Neural cell (in vitro differentiated cells): ENCODE measurements around the gene TMEM184C. TPM values are rescaled to one million over a fixed set of nuclear protein-coding genes. Genes with fewer than 3 reads are reported as not detected.

Source experiments
- H2AFZ ChIP-seq: fragments of 200-600, 300-800 bp; sonication (generic), shearing (Covaris generic); 2 replicates; pipeline ENCODE4 v1.6.0; 2014; ENCODE audit warnings: low read depth, mild to moderate bottlenecking, antibody characterized with exemption, low read length, moderate library complexity
- H3F3A ChIP-seq: fragments of 200-600 bp; shearing (Covaris generic); 2 replicates; pipeline ENCODE4 v1.6.1; 2016; ENCODE audit warnings: mild to moderate bottlenecking, moderate library complexity, mixed read lengths, antibody characterized with exemption, low read length; ENCODE audit not compliant: insufficient read depth, poor library complexity, severe bottlenecking
- H3K27ac ChIP-seq: fragments of 200-600, 300-800 bp; sonication (generic), shearing (Covaris generic); 2 replicates; pipeline ENCODE4 v1.5.1; 2014; ENCODE audit warnings: mild to moderate bottlenecking, low read length, moderate library complexity
- H3K27me3 ChIP-seq: fragments of 300-800, 200-600 bp; sonication (generic), shearing (Covaris generic); 2 replicates; pipeline ENCODE4 v1.6.0; 2014; ENCODE audit warnings: mild to moderate bottlenecking, low read depth, low read length, moderate library complexity; ENCODE audit not compliant: insufficient read depth
- H3K36me3 ChIP-seq: fragments of 300-800, 200-600 bp; sonication (generic), shearing (Covaris generic); 2 replicates; pipeline ENCODE4 v1.5.1; 2014; ENCODE audit warnings: mild to moderate bottlenecking, antibody characterized with exemption, low read length, moderate library complexity; ENCODE audit not compliant: insufficient read depth
- H3K4me2 ChIP-seq: fragments of 300-800, 200-600 bp; sonication (generic), shearing (Covaris generic); 2 replicates; pipeline ENCODE4 v1.6.0; 2014; ENCODE audit warnings: mild to moderate bottlenecking, low read length
- H3K4me3 ChIP-seq: fragments of 300-800, 200-600 bp; sonication (generic), shearing (Covaris generic); 2 replicates; pipeline ENCODE4 v1.5.1; 2014; ENCODE audit warnings: mild to moderate bottlenecking, low read length, moderate library complexity
- H3K79me2 ChIP-seq: fragments of 200-600 bp; shearing (Covaris generic); replicated peaks from 2 replicates; pipeline ENCODE4 v1.6.0; 2014; ENCODE audit warnings: mild to moderate bottlenecking, low read length, moderate library complexity; ENCODE audit not compliant: insufficient read depth
- H3K9ac ChIP-seq: fragments of 300-800, 200-600 bp; sonication (generic), shearing (Covaris generic); 2 replicates; pipeline ENCODE4 v1.6.1; 2016; ENCODE audit warnings: mild to moderate bottlenecking, low read length, mixed read lengths
- H3K9me2 ChIP-seq: fragments of 200-600 bp; shearing (Covaris generic); 2 replicates; pipeline ENCODE4 v1.6.1; 2016; ENCODE audit warnings: mild to moderate bottlenecking, low read length, mixed read lengths; ENCODE audit not compliant: insufficient read depth
- H3K9me3 ChIP-seq: fragments of 200-600, 300-800 bp; sonication (generic), shearing (Covaris generic); 2 replicates; pipeline ENCODE4 v1.6.1; 2016; ENCODE audit warnings: mild to moderate bottlenecking, mixed run types, low read length, moderate library complexity, mixed read lengths
- H4K20me1 ChIP-seq: fragments of 200-600 bp; shearing (Covaris generic); 2 replicates; pipeline ENCODE4 v1.6.1; 2016; ENCODE audit warnings: mild to moderate bottlenecking, mixed run types; ENCODE audit not compliant: insufficient read depth
- EP300 ChIP-seq: fragments of 450-650 bp; conservative IDR thresholded peaks from 2 replicates; pipeline ENCODE4 v1.6.1; 2014; ENCODE audit warnings: antibody characterized with exemption, mild to moderate bottlenecking, moderate library complexity; ENCODE audit not compliant: poor library complexity, severe bottlenecking
- EZH2 ChIP-seq: fragments of 200-600, 300-800 bp; shearing (Covaris generic), sonication (generic); IDR thresholded peaks from 2 replicates; pipeline ENCODE4 v1.6.1; 2014; ENCODE audit warnings: antibody characterized with exemption, low read length, borderline replicate concordance, mild to moderate bottlenecking; ENCODE audit not compliant: insufficient read depth, poor library complexity, severe bottlenecking
- MXI1 ChIP-seq: fragments of 450-650 bp; conservative IDR thresholded peaks from 2 replicates; pipeline ENCODE4 v1.6.1; 2014; ENCODE audit warnings: antibody characterized with exemption, mild to moderate bottlenecking; ENCODE audit not compliant: poor library complexity, severe bottlenecking
- POLR2AphosphoS5 ChIP-seq: IDR thresholded peaks from 2 replicates; pipeline ENCODE4 v1.6.1; 2012
- RAD21 ChIP-seq: fragments of 450-650 bp; conservative IDR thresholded peaks from 2 replicates; pipeline ENCODE4 v1.6.1; 2014; ENCODE audit warnings: antibody characterized with exemption, mild to moderate bottlenecking, moderate library complexity
- SMC3 ChIP-seq: fragments of 450-650 bp; conservative IDR thresholded peaks from 2 replicates; pipeline ENCODE4 v1.6.1; 2014; ENCODE audit warnings: antibody characterized with exemption, mild to moderate bottlenecking, moderate library complexity; ENCODE audit not compliant: poor library complexity
- TAF1 ChIP-seq: IDR thresholded peaks from 2 replicates; pipeline ENCODE4 v1.6.1; 2012; ENCODE audit warnings: low read depth
- polyA plus RNA-seq: library from polyadenylated mRNA; depleted of rRNA; stranded (reverse); fragments of >200 nt; gene quantifications from 2 replicates; pipeline ENCODE4 v1.2.3, GENCODE V29; 2014
- TF ChIP-seq, protein P1 (sequence below): IDR thresholded peaks from 2 replicates; pipeline ENCODE4 v1.6.1; 2012; ENCODE audit warnings: borderline replicate concordance
- TF ChIP-seq, protein P2 (sequence below): fragments of 450-650 bp; IDR thresholded peaks from 2 replicates; pipeline ENCODE4 v1.5.1; 2014; ENCODE audit warnings: antibody characterized with exemption, mild to moderate bottlenecking, moderate library complexity; ENCODE audit not compliant: poor library complexity, severe bottlenecking

The TMEM184C gene
- polyA plus RNA-seq, 1 donor from 2014 or later, result 48.8 TPM

DNA sequence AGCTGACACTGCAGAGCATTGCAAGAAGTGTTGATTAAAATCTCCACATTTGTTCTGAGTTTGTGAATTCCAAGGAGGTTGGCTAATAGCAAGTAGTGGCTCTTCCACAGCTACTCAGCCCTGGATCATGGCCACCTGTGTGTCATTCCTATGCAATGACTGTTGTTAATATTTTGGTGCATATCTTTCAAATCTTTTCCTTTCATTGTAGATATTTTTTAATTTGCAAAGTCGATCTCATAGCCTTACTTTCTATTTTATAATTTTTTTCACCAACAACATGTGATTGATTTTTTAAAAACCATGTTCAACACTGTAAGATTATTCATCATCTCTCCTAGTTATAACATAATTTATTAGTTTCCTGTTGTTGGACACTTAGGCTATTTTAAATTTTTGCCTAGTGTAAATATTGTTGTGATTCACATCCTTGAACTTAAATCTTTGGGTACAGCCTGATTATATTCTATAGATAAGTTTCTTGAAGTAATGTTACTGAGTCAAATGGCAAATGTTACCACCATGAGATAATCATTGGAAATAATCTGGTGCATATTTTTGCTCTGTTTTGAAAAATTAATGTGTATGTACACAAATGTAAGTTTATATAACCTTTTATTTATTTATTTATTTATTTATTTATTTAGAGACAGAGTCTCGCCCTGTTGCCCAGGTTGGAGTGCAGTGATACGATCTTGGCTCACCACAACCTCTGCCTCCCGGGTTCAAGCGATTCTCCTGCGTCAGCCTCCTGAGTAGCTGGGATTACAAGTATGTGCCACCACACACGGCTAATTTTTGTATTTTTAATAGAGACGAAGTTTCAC lies 97.6 kb downstream of the TMEM184C start:
- H3K9me2 ChIP-seq, result no peaks in the 10 kb centered on the region
- H3K27ac ChIP-seq, result no peak overlapping the region
- H3K9me3 ChIP-seq, result no peaks in the 10 kb centered on the region
- no peak overlapping the region for H3K9ac ChIP-seq
- TF ChIP-seq SMC3 (no peak), TAF1 (no peak), EP300 (no peak), MXI1 (no peak), RAD21 (no peak), EZH2 (no peak), POLR2AphosphoS5 (no peak)
- TF ChIP-seq, protein P1, sequence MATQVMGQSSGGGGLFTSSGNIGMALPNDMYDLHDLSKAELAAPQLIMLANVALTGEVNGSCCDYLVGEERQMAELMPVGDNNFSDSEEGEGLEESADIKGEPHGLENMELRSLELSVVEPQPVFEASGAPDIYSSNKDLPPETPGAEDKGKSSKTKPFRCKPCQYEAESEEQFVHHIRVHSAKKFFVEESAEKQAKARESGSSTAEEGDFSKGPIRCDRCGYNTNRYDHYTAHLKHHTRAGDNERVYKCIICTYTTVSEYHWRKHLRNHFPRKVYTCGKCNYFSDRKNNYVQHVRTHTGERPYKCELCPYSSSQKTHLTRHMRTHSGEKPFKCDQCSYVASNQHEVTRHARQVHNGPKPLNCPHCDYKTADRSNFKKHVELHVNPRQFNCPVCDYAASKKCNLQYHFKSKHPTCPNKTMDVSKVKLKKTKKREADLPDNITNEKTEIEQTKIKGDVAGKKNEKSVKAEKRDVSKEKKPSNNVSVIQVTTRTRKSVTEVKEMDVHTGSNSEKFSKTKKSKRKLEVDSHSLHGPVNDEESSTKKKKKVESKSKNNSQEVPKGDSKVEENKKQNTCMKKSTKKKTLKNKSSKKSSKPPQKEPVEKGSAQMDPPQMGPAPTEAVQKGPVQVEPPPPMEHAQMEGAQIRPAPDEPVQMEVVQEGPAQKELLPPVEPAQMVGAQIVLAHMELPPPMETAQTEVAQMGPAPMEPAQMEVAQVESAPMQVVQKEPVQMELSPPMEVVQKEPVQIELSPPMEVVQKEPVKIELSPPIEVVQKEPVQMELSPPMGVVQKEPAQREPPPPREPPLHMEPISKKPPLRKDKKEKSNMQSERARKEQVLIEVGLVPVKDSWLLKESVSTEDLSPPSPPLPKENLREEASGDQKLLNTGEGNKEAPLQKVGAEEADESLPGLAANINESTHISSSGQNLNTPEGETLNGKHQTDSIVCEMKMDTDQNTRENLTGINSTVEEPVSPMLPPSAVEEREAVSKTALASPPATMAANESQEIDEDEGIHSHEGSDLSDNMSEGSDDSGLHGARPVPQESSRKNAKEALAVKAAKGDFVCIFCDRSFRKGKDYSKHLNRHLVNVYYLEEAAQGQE, result no peak
- TF ChIP-seq, protein P2, sequence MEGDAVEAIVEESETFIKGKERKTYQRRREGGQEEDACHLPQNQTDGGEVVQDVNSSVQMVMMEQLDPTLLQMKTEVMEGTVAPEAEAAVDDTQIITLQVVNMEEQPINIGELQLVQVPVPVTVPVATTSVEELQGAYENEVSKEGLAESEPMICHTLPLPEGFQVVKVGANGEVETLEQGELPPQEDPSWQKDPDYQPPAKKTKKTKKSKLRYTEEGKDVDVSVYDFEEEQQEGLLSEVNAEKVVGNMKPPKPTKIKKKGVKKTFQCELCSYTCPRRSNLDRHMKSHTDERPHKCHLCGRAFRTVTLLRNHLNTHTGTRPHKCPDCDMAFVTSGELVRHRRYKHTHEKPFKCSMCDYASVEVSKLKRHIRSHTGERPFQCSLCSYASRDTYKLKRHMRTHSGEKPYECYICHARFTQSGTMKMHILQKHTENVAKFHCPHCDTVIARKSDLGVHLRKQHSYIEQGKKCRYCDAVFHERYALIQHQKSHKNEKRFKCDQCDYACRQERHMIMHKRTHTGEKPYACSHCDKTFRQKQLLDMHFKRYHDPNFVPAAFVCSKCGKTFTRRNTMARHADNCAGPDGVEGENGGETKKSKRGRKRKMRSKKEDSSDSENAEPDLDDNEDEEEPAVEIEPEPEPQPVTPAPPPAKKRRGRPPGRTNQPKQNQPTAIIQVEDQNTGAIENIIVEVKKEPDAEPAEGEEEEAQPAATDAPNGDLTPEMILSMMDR, result no peak
- H3K36me3 ChIP-seq, result no peaks in the 10 kb centered on the region
- H2AFZ ChIP-seq, result no peak overlapping the region
- H3K4me2 ChIP-seq, result no peak overlapping the region
- no peaks in the 10 kb centered on the region for H4K20me1 ChIP-seq
- H3F3A ChIP-seq, result no peaks in the 10 kb centered on the region
- no peaks in the 10 kb centered on the region for H3K79me2 ChIP-seq
- no peak overlapping the region for H3K4me3 ChIP-seq
- H3K27me3 ChIP-seq, result no peaks in the 10 kb centered on the region

DNA sequence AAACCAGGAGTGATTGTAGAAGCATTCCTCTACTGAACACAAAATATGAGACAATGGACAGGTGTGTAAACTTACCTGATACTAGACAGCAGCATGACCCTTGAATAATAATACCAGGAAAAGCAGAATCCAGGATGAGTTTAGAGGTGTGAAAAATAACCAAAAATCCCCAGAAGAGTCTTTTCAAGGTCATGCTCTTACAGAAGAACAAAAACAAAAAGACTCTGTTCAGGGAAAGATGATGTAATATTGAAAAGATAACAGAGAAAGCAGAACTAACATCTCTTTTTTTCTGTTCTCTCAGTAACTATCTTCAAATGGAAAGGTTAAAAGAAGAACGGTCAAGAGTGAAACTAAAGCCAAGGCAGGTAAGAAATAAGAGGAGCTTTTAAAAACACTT lies 100.7 kb downstream of the TMEM184C start:
- no peaks in the 10 kb centered on the region for H3K79me2 ChIP-seq
- no peaks in the 10 kb centered on the region for H4K20me1 ChIP-seq
- no peak overlapping the region for H3K4me3 ChIP-seq
- TF ChIP-seq EP300 (no peak), POLR2AphosphoS5 (no peak), SMC3 (no peak), EZH2 (no peak), TAF1 (no peak), MXI1 (no peak), RAD21 (no peak)
- TF ChIP-seq, protein P1, result no peak
- TF ChIP-seq, protein P2, result no peak
- no peak overlapping the region for H2AFZ ChIP-seq
- H3K27me3 ChIP-seq, result no peaks in the 10 kb centered on the region
- no peaks in the 10 kb centered on the region for H3F3A ChIP-seq
- no peak overlapping the region for H3K9ac ChIP-seq
- H3K36me3 ChIP-seq, result no peaks in the 10 kb centered on the region
- H3K9me2 ChIP-seq, result no peaks in the 10 kb centered on the region
- H3K4me2 ChIP-seq, result no peak overlapping the region
- no peak overlapping the region for H3K27ac ChIP-seq
- no peaks in the 10 kb centered on the region for H3K9me3 ChIP-seq
